K562 (cell line): ENCODE data around the gene ANTKMT.

Experiments
- E2F3 ChIP-seq: fragments of 250-450 bp; sonication (Bioruptor Pico); IDR thresholded peaks from 2 replicates; pipeline ENCODE4 v1.4.0; 2020; ENCODE audit warnings: mild to moderate bottlenecking
- EZH2 ChIP-seq: IDR thresholded peaks from 2 replicates; pipeline ENCODE4 v1.6.1; 2012; ENCODE audit warnings: low read depth, mild to moderate bottlenecking, inconsistent platforms, low read length, borderline replicate concordance
- KDM2B ChIP-seq: fragments of 250-450 bp; sonication (Bioruptor Pico); IDR thresholded peaks from 2 replicates; pipeline ENCODE4 v1.8.0; 2021; ENCODE audit warnings: mild to moderate bottlenecking, moderate library complexity

GRCh38 chr16:709566-710499 lies 11.1 kb upstream of the ANTKMT start:
- no peak for TF ChIP-seq KDM2B (CRISPR knock-in tag)
- no peak for TF ChIP-seq E2F3 (CRISPR knock-in tag)
- TF ChIP-seq EZH2: no peak
